UCSD-AML1 (cell line): ENCODE data around the gene ADK.
"Not testable (repeated sequence)": the region's sequence is repeated elsewhere in the genome, so short reads cannot be mapped to it uniquely, and the experiment has no call there.

Experiments used
- DNase-seq: peaks from one replicate; lab custom pipeline; 2025; ENCODE audit not compliant: unreplicated experiment; lab: John Stamatoyannopoulos, UW

The ADK gene

DNA sequence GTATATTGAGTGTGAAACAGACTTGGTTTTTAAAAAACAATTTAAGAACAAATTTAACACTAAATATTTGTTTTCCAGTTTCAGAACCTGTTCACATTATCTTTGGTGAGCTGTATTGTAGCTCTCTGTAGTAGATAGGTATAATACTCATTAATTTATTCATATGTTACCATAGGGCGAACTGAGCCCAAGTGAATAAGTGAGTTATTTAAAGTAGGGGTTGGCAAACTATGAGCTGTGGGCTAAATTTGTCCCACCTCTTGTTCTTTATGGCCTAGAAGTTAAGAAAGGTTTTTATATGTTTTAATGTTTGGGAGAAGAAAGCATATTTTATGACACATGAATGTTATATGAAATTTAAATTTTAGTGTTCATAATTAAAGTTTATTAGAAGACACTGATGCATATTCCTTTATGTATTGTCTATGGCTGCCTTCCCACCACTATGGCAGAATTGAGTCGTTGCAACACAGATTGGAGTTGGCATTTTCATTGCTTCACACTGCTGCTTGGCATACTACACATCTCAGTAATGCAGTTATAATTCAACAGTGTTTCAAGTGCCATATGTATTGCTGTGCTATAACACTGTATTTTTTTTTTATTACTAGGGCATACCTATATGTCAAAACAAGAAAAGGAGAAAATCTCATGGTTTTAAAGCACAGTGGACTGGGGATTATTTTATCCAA lies 146.5 kb downstream of the ADK start:
- no peak for DNase-seq

DNA sequence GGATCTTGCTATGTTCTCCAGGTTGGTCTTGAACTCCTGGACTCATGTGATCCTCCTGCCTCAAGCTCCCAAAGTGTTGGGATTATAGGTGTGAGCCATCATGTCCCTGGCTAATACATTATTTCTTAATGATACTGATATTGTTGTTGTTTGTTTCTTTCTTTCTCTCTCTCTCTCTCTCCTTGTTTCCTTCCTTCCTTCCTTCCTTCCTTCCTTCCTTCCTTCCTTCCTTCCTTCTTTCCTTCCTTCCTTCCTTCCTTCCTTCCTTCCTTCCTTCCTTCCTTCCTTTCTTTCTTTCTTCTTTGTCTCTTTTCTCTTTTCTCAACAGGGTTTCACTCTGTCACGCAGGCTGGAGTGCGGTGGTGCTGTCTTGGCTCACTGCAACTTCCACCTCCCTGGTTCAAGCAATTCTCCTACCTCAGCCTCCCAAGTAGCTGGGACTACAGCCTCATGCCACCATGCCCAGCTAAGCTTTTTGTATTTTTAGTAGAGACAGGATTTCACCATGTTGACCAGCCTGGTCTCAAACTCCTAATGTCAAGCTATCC lies 149.1 kb downstream of the ADK start:
- DNase-seq, result not testable (repeated sequence)

DNA sequence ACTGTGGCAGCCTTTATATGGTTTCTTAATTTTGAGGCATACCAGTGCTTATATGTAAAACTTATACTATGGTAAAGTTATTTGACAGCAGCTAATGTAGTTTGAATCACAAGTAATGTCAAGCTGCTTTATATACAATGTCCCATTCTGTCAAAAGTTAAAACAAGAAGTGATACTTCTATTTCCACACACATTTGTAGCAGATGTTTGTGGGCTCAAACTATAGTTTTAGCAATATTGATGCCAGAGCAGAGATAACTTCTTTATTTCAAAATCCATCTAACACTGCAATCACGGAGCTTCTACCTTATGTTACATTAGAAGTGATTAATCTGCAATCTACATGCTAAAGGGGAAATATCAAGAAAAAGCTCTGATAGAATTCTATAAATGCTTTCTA lies 149.6 kb downstream of the ADK start:
- no peak for DNase-seq

DNA sequence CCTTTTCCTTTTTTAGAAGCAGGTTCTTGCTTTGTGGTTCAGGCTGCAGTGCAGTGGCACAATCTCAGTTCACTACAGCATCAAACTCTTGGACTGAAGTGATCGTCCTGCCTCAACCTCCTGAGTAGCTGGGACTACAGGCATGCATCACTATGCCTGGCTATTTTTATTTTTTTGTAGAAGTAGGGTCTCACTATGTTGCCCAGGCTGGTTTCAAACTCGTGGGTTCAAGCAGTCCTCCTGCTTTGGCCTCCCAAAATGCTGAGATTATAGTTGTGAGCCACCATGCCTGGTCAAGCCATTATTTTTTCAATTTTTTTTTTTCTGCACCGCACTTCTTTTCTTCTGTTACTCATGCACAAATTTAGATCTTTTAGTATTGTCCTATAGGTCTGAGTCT lies 154.7 kb downstream of the ADK start:
- DNase-seq, result no peak

DNA sequence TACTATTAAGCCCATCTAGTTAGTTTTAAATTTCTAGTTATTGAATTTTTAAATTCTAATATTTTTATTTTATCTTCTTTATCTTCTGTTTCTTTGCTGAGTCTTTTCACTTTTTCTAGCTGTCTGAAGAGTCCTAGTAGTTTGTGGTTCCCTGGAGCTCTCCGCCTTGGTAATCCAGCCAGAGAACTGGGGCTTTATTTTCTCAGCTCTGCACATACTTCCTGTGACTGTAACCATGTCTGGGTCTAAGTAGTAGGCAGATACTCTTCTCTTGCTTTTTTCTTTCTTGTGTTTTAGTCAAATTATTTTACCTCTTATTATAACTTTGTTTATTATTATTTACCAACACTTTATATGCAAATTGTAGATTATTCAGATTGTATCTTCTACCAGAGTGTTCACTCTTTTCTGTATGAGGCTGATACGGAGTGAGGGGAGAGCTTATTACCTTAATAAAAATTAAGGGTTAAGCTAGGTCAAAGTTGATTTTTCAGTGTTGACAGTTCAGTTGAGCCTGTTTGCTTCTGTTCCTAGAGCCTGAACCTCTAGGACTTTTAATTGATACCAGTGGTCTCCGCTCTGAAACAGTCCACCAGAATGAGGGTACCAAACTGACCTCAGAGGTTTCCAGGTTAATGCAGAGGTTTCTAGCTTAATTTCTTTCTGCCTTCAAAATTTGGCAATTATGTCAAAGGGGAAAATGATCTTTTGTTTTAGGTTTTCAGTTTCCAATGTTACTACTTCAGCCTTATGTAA lies 155.4 kb downstream of the ADK start:
- no peak for DNase-seq

DNA sequence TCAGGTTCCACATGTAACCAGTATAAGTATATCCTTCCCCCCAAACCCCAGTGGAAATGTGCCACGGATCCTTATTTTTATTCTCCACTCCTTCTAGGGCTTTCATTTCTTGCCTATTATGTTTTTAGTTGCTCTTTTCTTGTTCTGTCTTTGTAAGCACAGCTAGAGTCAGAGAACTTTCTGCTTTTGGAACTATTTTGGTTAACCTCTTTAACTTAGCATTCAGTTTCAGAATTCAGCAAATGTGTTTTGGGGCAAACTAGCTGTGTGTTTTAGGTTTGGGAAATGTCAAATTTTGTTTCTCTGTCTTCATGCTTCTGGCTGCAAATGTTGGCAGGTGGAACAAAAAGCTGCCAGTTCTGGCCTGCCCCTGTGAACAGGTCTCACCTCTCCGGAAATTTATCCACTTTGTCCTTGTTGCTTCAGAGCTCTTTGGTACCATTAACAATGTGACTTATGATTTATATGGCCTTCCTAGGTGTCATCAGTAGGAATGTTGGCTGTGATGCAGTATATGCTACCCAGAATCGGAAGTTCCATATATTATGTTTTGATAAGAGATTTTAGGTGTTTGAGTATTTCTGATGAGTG lies 156.1 kb downstream of the ADK start:
- no peak for DNase-seq

DNA sequence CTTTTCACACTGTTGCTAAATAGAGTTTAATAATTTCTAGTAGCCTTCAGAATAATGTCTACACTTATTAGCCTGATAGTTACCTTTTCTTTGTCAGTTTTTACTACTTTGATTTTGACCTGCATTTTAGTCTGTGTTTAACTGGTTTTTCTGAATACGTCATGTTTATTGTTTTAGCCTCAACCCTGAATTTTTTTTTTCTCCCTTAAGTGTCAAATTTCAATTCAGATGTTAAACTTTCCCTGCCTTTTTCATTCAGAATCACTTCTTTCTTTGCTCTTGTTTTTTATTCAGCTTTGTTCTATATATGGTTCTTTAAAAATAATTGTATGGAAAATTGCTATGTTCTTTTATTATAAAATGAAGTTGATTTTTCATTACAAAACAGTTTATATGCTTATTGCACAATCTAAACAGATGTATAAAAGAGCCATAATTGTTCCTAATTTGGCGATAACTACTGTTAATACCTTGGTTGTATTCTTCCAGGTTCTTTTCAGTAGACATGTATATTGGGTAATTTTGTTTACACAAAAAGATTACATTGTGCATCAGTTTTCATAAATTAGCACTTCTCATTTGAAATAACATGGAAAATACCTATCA lies 159.7 kb downstream of the ADK start:
- DNase-seq, result no peak

DNA sequence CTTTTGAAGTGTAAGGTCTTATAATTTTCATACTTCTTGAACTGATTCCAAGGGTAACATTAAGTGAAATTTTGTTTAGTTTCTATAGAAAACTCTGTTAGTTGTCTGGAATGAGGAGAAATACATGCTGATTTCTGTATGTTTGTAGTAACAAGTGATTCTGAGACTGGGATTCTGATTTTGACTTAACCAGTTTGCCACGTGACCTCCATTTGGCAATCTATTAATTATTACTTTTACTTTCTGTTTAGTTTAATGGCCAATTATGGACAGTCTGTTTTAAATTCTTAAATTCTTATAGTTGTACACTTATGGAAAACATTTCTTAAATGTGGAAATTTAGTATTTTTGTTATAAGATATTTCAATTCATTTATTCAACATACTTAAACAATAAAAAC lies 163.1 kb downstream of the ADK start:
- no peak for DNase-seq

DNA sequence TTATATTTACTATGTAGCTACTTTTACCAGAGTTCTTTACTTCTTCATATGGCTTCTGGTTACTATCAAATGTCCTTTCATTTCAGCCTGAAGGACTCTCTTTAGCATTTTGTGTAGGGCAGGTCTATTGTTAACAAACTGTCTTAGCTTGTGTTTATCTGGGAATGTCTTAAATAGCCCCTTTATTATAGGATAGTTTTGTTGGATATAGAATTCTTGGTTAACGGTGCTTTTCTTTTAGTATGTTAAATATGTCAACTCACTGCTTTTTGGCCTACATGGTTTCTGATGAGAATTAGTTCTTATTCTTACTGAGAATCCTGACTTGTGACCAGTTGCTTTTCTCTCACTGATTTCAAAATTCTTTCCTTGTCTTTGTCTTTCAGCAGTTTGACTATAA lies 169.0 kb downstream of the ADK start:
- DNase-seq, result no peak

DNA sequence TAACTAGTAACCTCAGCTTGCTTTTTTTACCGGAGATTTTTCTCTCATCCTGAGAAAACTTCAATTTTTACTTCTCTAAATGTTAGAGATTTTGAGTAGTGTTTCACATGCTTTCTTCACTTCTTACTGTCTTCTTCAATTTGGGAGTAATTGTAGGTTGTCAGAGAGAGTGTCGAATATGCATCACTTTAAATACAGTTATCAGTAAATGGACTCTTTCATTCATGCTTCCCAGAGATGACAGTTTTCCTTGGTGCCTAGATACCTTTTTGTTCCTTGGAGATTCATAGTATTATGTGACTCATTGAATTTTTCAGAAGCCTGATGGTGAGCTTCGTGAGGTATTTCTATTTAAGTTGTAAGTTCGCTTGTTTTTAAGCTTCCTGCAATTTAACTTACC lies 169.7 kb downstream of the ADK start:
- no peak for DNase-seq

DNA sequence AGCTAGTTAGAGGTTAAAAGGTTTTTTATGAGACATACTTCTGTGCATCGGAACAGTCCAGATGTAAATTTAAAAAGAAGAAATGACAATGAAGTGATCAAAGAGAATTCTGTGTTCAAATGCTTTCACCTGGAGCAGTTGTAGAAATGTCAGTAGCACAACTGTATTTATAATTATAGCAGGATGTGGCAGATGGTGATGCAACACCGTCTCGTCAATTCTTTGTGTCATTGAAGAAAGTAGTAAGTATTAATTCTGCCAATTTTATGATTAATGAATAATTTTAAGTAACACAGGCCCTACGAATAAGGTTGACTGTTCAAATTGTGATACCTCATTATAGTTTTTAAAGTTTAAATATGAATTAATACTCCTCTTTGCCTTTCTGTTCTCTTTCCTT lies 171.1 kb downstream of the ADK start:
- DNase-seq, result no peak

DNA sequence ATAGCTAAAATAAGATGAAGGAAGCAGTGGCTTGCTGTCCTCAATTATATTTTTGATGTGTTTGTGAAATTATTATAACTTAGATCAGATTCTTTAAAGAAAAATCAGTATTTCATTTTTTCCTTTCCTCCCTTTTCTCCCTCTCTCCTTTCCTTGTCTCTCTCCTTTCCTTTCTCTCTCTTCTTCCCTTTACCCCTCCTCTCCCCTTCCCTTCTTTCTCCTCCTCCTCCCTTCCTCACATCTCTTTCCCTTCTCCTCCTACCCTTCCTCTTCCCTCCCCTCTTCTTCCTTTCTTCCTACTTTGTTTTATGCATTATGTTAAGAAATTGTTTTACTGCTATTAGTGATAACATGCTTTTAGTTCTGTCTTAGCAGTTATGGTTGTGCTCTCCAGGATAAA lies 171.5 kb downstream of the ADK start:
- no peak for DNase-seq

DNA sequence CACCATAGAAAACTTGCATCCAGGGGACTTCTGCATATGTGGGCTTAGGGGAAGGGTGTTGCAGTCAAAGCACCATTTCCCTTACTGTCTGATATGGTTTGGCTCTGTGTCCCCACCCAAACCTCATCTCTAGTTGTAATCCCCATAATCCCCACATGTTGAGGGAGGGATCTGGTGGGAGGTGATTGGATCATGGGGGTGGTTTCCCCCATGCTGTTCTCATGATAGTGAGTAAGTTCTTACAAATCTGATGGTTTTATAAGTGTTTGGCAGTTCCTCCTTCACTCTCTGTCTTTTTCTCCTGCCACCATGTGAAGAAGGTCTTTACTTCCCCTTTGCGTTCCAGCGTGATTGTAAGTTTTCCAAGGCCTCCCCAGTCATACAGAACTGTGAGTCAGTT lies 177.4 kb downstream of the ADK start:
- no peak for DNase-seq

DNA sequence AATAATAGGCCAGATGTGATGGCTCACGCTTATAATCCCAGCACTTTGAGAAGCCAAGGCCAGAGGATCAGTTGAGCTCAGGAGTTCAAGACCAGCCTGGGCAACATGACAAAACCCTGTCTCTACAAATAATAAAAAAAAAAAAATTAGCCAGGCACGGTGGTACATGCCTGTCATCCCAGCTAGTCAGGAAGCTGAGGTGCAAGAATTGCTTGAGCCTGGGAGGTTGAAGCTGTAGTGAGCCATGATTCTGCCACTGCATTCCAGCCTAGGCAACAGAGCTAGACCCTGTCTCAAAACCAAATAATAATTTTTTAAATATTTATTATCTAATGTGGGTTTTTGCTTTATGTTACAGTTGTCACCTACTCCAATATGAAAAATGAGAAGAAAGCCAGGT lies 178.9 kb downstream of the ADK start:
- no peak for DNase-seq

DNA sequence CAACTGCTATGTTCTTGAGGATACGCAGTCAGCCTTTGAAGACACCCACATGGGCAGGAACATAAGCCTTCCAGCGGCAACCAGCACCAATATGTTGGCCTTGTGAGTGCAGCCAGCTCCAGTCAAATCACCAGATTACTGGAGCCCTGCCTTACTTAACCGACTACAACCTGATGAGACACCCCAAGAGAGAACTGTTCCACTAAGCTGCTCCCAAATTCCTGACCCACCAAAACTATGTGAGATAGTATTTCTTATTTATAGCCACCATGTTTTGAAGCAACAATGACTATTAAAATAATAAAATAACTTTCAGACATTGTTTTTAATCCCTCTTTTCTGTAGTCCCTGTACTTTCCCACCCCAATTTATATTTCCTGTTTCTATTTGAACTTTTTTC lies 179.6 kb downstream of the ADK start:
- no peak for DNase-seq

DNA sequence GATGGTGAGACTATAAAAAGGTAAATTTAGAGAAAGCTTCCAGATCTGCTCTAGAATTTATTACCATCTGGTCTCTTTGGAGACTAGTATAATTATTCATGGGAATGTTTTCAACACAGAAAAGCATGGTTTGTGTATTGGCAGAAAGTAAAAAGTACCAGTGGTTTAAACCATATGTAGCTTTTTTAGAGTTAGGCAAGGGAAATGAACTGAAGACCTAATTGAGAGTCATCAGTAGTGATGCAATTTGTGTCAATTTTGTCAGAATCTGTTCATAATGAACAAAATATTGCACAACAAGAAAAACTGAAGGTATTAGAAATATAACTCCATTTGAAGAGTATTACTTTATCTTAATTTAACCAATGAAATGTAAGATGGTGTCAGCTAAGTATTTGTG lies 181.4 kb downstream of the ADK start:
- no peak for DNase-seq

DNA sequence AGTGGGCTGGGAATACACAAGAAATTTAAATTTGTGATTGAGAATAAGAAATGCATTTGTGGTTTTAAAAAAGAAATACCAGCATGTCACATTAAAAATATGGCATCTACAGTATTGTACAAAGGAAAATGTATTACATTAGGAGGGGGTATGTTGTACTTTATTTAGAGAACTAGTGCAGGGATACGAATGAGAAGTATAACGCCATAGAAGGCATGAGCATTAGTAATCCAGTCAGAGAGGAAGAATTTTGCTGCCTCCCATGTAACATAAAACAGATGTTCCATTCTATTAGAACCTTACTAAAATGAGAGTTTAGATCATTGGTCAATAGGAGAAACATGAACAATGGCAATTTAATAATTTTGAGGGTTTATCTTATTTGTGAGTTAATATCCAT lies 182.2 kb downstream of the ADK start:
- no peak for DNase-seq

DNA sequence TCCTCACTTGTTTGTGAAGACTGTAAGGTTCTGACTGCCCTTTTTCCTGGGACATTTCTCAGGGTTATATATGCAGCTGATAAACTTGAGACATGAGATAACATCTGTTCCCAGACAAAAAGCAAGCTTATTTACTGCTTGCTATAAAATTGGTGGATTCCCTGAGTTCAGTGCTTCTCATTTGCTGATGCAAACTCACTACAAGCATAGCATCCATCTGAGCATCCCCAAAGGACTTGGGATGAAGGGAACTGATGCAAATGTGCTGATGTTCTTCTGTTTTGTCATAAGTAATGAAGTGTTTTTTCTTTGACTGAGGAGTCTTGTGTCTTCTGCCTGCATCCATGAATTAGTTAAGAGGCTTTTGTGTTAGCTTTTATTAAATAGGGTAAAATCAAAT lies 183.2 kb downstream of the ADK start:
- DNase-seq, result no peak

DNA sequence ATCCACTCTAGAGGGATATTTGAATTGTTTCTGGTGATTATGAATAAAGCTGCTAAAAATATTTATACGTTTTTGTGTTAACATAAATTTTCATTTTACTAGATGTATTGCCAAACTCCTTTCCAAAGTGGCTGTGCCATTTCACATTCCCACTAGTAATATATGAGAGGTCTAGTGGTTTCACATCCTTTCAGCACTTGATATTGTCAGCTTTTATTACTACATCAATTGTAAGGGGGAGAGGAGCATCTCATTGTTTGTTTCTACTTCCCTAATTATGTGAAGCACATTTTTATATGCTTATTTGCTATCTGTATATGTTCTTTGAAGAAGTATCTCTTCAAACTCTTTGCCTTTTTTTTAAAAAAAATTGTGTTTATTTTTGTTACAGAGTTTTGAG lies 184.5 kb downstream of the ADK start:
- DNase-seq, result no peak

DNA sequence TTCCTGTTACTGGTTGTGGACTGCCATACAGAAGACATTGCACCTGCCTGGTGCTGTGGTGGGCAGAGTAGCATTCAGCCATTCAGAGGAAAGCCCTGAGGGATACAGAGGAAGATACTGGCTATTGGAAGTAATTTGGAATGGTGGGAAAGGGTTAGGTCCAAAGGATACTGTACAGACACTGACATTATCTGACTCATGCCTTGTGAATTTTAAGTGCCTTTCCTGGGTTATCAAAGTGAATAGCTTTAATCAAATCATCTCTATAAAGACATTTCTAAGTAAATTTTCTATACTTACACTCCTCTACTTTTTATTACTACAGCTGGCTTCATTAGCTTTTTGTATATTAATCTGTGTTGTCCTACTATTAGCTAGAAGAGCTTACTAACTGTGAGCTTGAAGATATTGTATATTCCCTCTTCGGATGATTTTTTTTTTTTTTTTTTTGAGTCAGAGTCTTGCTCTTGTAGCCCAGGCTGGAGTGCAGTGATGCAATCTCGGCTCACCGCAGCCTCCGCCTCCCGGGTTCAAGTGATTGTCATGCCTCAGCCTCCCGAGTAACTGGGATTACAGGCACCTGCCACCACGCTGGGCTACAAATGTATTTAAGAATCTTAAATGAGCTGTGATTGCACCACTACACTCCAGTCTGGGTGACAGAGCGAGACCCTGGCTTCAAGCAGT lies 186.5 kb downstream of the ADK start:
- no peak for DNase-seq

DNA sequence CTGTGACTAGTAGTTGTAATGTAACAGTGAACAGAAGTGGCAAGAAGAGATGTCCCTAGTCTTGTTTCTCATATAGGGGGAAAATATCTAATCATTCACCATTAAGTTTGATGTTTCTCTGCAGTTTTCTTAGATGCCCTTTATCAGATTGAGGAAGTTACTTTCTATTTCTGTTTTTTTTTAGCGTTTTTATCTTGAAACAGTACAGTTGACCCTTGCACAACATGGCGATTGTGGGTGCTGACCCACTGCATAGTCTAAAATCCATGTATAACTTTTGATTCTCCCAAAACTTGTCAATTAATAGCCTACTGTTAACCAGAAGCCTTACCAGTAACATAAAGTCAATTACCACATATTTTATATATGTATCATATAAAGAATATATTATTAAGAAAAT lies 192.0 kb downstream of the ADK start:
- DNase-seq, result no peak
